ENCODE results near the gene FOLR2. TPM values are rescaled to one million over a fixed set of nuclear protein-coding genes. Genes with fewer than 3 reads are reported as not detected.

Gene FOLR2
- total and polyA plus RNA-seq, 2 of the 8 experiments (the other 6 are each of a cell fraction or from before 2014, with no cell fraction given) = not detected

DNA sequence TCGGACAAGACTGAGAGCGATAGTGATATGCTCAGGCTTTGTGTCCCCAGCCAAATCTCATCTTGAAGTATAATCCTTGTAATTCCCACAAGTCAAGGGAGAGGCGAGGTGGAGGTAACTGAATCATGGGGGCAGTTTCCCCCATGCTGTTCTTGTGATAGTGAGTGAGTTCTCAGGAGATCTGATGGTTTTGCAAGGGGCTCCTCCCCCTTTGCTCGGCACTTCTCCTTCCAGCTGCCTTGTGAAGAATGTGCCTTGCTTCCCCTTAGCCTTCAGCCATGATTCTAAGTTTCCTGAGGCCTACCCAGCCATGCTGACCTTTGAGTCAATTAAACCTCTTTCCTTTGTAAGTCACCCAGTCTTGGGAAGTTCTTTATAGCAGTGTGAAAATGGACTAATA lies 7.5 kb upstream of the FOLR2 start:
- no peak overlapping the region for H2BK12ac ChIP-seq (ENCODE audit: low read depth, low read length)
- WGBS, 2 experiments (ENCODE audit: extremely low coverage in 1 of 2, insufficient coverage in 1 of 2, insufficient read length in 1 of 2, insufficient replicate concordance in 2 of 2, low coverage in 1 of 2, low lambda C conversion rate in 2 of 2, missing lambda C conversion rate in 1 of 2) = 86% methylated on average over 4 of the region's 4 CpGs; no CpG with 5 or more reads in 1 of the 2 experiments
- no peak overlapping the region for H2BK15ac ChIP-seq (ENCODE audit: low read length)
- no peak overlapping the region for H3K56ac ChIP-seq (replicated peaks; ENCODE audit: insufficient read length, low read depth, low read length)
- no peak overlapping the region for H2BK5ac ChIP-seq (ENCODE audit: low read depth, low read length)
- no peak overlapping the region for H4K5ac ChIP-seq (ENCODE audit: insufficient read length, low read depth, low read length)
- H2BK20ac ChIP-seq (ENCODE audit: low read length) = no peak overlapping the region
- H2BK120ac ChIP-seq (replicated peaks; ENCODE audit: low read depth, low read length) = no peak overlapping the region
- no peak overlapping the region for H3K27ac ChIP-seq (ENCODE audit: low read depth, low read length)
- no peak for TF ChIP-seq JUN (IDR thresholded peaks at IDR 0.05; ENCODE audit: low read depth, low read length)
- TF ChIP-seq TEAD4 (IDR thresholded peaks at IDR 0.05; ENCODE audit: low read depth, low read length) = no peak
- no peak for TF ChIP-seq KDM5A (IDR thresholded peaks at IDR 0.05; ENCODE audit: low read length)
- TF ChIP-seq HDAC6 (IDR thresholded peaks at IDR 0.05; ENCODE audit: low read depth, low read length) = no peak
- no peak for TF ChIP-seq TBP (IDR thresholded peaks at IDR 0.05; ENCODE audit: low read depth, low read length)
- TF ChIP-seq TAF1 (IDR thresholded peaks at IDR 0.05; ENCODE audit: low read depth, low read length) = no peak
- H3K79me1 ChIP-seq (ENCODE audit: low read depth, low read length) = no peaks in the 10 kb centered on the region
- no peak overlapping the region for H2AFZ ChIP-seq (ENCODE audit: low read length)
- no peak overlapping the region for H3K14ac ChIP-seq (ENCODE audit: insufficient read length)
- H3K18ac ChIP-seq (ENCODE audit: extremely low read depth, low read length) = no peak overlapping the region
- no peak overlapping the region for H2AK5ac ChIP-seq (ENCODE audit: low read depth, low read length)
- no peaks in the 10 kb centered on the region for H4K20me1 ChIP-seq (replicated peaks in 1 of 2; ENCODE audit: control insufficient read depth in 1 of 2, insufficient read depth in 2 of 2, low read length in 2 of 2)
- ChIA-PET POLR2A (ENCODE audit: partially characterized antibody) (interaction anchor here (0.7 to 1.5 kb wide), 4 partner anchors 14 to 56 kb away, joined by 3 to 4 read pairs (median 4); no protein-coding TSS in a partner anchor), CTCF (ENCODE audit: partially characterized antibody) (interaction anchor here (0.7 to 2.1 kb wide), 4 partner anchors 18 to 222 kb away, joined by 3 to 7 read pairs (median 3); no protein-coding TSS in a partner anchor)
- H4K8ac ChIP-seq (ENCODE audit: extremely low read depth, insufficient read depth, low read length) = no peak overlapping the region
- H3K4ac ChIP-seq (replicated peaks; ENCODE audit: insufficient read length, low read depth, low read length) = no peak overlapping the region
- H3K9ac ChIP-seq (replicated peaks in 1 of 4; ENCODE audit: extremely low read depth in 1 of 4, low read depth in 3 of 4, low read length in 3 of 4) = no peak overlapping the region
- H3K4me2 ChIP-seq (ENCODE audit: insufficient read depth in 1 of 2, low read depth in 2 of 2, low read length in 2 of 2) = no peak overlapping the region
- no peaks in the 10 kb centered on the region for H3K79me2 ChIP-seq (ENCODE audit: control insufficient read depth in 1 of 2, insufficient read depth in 2 of 2, low read length in 2 of 2)
- no peaks in the 10 kb centered on the region for H3K23me2 ChIP-seq (ENCODE audit: low read depth, low read length)
- DNase-seq (ENCODE audit: low read depth in 1 of 2, low spot score in 2 of 2) = no peak
- no peak overlapping the region for H3K4me3 ChIP-seq (ENCODE audit: extremely low read depth in 1 of 4, insufficient read depth in 2 of 4, low read depth in 3 of 4, low read length in 4 of 4)
- no peaks in the 10 kb centered on the region for H3K4me1 ChIP-seq (replicated peaks in 1 of 4; ENCODE audit: control insufficient read depth in 3 of 4, insufficient read depth in 4 of 4, low read length in 3 of 4)
- H3K36me3 ChIP-seq (ENCODE audit: control insufficient read depth in 2 of 4, insufficient read depth in 4 of 4, low read length in 3 of 4) = no peaks in the 10 kb centered on the region
- H3K9me3 ChIP-seq (ENCODE audit: insufficient read depth in 2 of 2, low read depth in 1 of 2, low read length in 1 of 2) = no peaks in the 10 kb centered on the region
- no peak overlapping the region for H4K91ac ChIP-seq (replicated peaks; ENCODE audit: insufficient read length, low read length)
- H3K27me3 ChIP-seq (replicated peaks in 1 of 4; ENCODE audit: control insufficient read depth in 3 of 4, extremely low read depth in 1 of 4, insufficient read depth in 3 of 4, low read length in 3 of 4) = no peaks in the 10 kb centered on the region
- H3K23ac ChIP-seq (ENCODE audit: insufficient read length) = no peak overlapping the region
- no peak for FAIRE-seq

Measured in H1 (cell line).